Breast epithelium (tissue), 4 donors: ENCODE results near the gene CSHL1. TPM values are rescaled to one million over a fixed set of nuclear protein-coding genes. Genes with fewer than 3 reads are reported as not detected.

Experiments used
- DNase-seq, 2 donors: peaks; one replicate each; pipeline ENCODE4 v3.0.0-alpha.2; 2019; ENCODE audit warnings: low spot score in 2 of 2
- H3K27ac ChIP-seq, 2 donors: fragments of 200-600 bp; sonication (generic) in 1 of 2; one replicate each; pipeline ENCODE4 v1.5.1; 2016 to 2019; ENCODE audit warnings: mild to moderate bottlenecking in 1 of 2
- H3K27me3 ChIP-seq, 2 donors: fragments of 200-600 bp; sonication (generic) in 1 of 2; one replicate each; pipeline versions ENCODE4 v1.5.1 to v1.6.0; 2017 to 2019; ENCODE audit warnings: control low read depth in 1 of 2, mild to moderate bottlenecking in 1 of 2
- H3K36me3 ChIP-seq: fragments of 200-600 bp; one replicate; pipeline ENCODE4 v1.5.1; 2019
- H3K4me1 ChIP-seq, 2 donors: fragments of 200-600 bp; sonication (generic); one replicate each; pipeline ENCODE4 v1.5.1; 2016 to 2019; ENCODE audit warnings: control low read depth in 1 of 2
- H3K4me3 ChIP-seq, 3 donors: fragments of 200-600 bp; sonication (generic); 1 replicate in 2 of 3; 2 replicates in 1 of 3; pipeline ENCODE4 v1.5.1; 2016 to 2019; ENCODE audit warnings: mild to moderate bottlenecking in 3 of 3, moderate library complexity in 2 of 3
- H3K9me3 ChIP-seq, 2 donors: fragments of 200-600 bp; sonication (generic) in 1 of 2; one replicate each; pipeline ENCODE4 v1.5.1; 2016 to 2019; ENCODE audit warnings: control low read depth in 1 of 2
- CTCF ChIP-seq, 3 donors: fragments of 450-650 bp; IDR thresholded peaks; one replicate each; pipeline ENCODE4 v1.5.1; 2016 to 2017; ENCODE audit warnings: antibody characterized with exemption in 3 of 3, mild to moderate bottlenecking in 3 of 3, moderate library complexity in 3 of 3
- POLR2A ChIP-seq: fragments of 450-650 bp; IDR thresholded peaks from one replicate; pipeline ENCODE4 v1.6.1; 2016; ENCODE audit warnings: antibody characterized with exemption, mild to moderate bottlenecking, moderate library complexity
- POLR2AphosphoS5 ChIP-seq, 3 donors: sonication (generic); formaldehyde crosslinking; IDR thresholded peaks; one replicate each; pipeline ENCODE4 v1.6.1; 2017; ENCODE audit warnings: antibody characterized with exemption in 3 of 3
- intact Hi-C: fragments of 100-400 bp; cut with DNase I; formaldehyde crosslinking; loops from one replicate; pipeline ENCODE4 v1.15.1; 2023; ENCODE audit warnings: low total_unique reads
- total RNA-seq, 3 donors: library from RNA; depleted of rRNA; stranded (reverse); fragments of >200 nt; gene quantifications; one replicate each; pipeline ENCODE4 v1.1.0, GENCODE V29; 2016

The CSHL1 gene
- not detected for total RNA-seq

- no peaks in the 10 kb centered on the region for H3K27me3 ChIP-seq
- DNase-seq = no peak
- H3K4me1 ChIP-seq = no peaks in the 10 kb centered on the region
- no peak within 1 kb of the TSS for H3K4me3 ChIP-seq
- intact Hi-C loops = no loop called here
- no peak for TF ChIP-seq POLR2A
- no peak for TF ChIP-seq POLR2AphosphoS5 (IDR thresholded peaks at IDR 0.05)
- TF ChIP-seq CTCF (IDR thresholded peaks at IDR 0.05) = no peak
- no peaks in the 10 kb centered on the region for H3K36me3 ChIP-seq
- no peak within 1 kb of the TSS for H3K27ac ChIP-seq
- no peaks in the 10 kb centered on the region for H3K9me3 ChIP-seq
These were observed at the start of gene CSHL1 for GRCh38 chr17:63911041-63911635. Gene CSHL1, minus strand, starts transcription at chr17:63911258. Its CDS starts 62 bp downstream, at chr17:63911196.

GRCh38 chr17:63960430-63960829, 49.4 kb upstream of the CSHL1 start:
- Histone ChIP-seq H3K27me3 (no peaks in the 10 kb centered on the region), H3K4me3 (peak overlapping the region in 2 of 3 donors; percentile 7 to 50), H3K9me3 (no peaks in the 10 kb centered on the region), H3K36me3 (no peaks in the 10 kb centered on the region), H3K27ac (peak overlapping the region in 1 of 2 donors; percentile 59), H3K4me1 (no peaks in the 10 kb centered on the region)
- no peak for TF ChIP-seq POLR2A
- no peak for TF ChIP-seq POLR2AphosphoS5 (IDR thresholded peaks at IDR 0.05)
- no peak for TF ChIP-seq CTCF (IDR thresholded peaks at IDR 0.05)
- no peak for DNase-seq
- intact Hi-C loops = no loop called here

- TF ChIP-seq POLR2A (no peak), CTCF (IDR thresholded peaks at IDR 0.05) (no peak), POLR2AphosphoS5 (IDR thresholded peaks at IDR 0.05) (no peak)
- Histone ChIP-seq H3K4me3 (peak overlapping the region in 2 of 3 donors; percentile 7 to 50), H3K27ac (peak overlapping the region in 1 of 2 donors; percentile 59), H3K36me3 (no peaks in the 10 kb centered on the region), H3K27me3 (no peaks in the 10 kb centered on the region), H3K9me3 (no peaks in the 10 kb centered on the region), H3K4me1 (no peaks in the 10 kb centered on the region)
- intact Hi-C loops = no loop called here
- DNase-seq = no peak
These were observed 48.9 kb upstream of the CSHL1 start for GRCh38 chr17:63960006-63960405.

GRCh38 chr17:63956296-63956920, 45.4 kb upstream of the CSHL1 start:
- TF ChIP-seq POLR2AphosphoS5 (IDR thresholded peaks at IDR 0.05) = no peak
- no peak for TF ChIP-seq CTCF (IDR thresholded peaks at IDR 0.05)
- no peak for TF ChIP-seq POLR2A
- intact Hi-C loops = no loop called here

GRCh38 chr17:63955791-63956190, 44.7 kb upstream of the CSHL1 start:
- H3K36me3 ChIP-seq = no peaks in the 10 kb centered on the region
- H3K27me3 ChIP-seq = no peaks in the 10 kb centered on the region
- intact Hi-C loops = no loop called here
- no peaks in the 10 kb centered on the region for H3K9me3 ChIP-seq
- no peak for DNase-seq
- no peak for TF ChIP-seq CTCF (IDR thresholded peaks at IDR 0.05)
- no peaks in the 10 kb centered on the region for H3K4me1 ChIP-seq
- no peak overlapping the region for H3K4me3 ChIP-seq
- H3K27ac ChIP-seq = no peak overlapping the region

More at GRCh38 chr17:63956296-63956920, 45.4 kb upstream of the CSHL1 start:
- H3K4me1 ChIP-seq = no peaks in the 10 kb centered on the region
- H3K36me3 ChIP-seq = no peaks in the 10 kb centered on the region
- H3K27ac ChIP-seq = no peak overlapping the region
- H3K4me3 ChIP-seq = no peak overlapping the region
- no peaks in the 10 kb centered on the region for H3K27me3 ChIP-seq
- no peak for DNase-seq
- H3K9me3 ChIP-seq = no peaks in the 10 kb centered on the region
